Sigmoid colon (tissue), 7 donors: ENCODE data around the gene PGAP6. TPM values are rescaled to one million over a fixed set of nuclear protein-coding genes. Genes with fewer than 3 reads are reported as not detected.

Experiments
- DNase-seq: peaks from one replicate; pipeline ENCODE4 v3.0.0-alpha.2; 2019
- H3K27ac ChIP-seq, 4 donors: fragments of 200-600 bp; sonication (generic); one replicate each; pipeline ENCODE4 v1.5.1; 2016 to 2019; ENCODE audit warnings: mild to moderate bottlenecking in 1 of 4
- H3K27me3 ChIP-seq, 3 donors: fragments of 200-600 bp; sonication (generic); one replicate each; pipeline ENCODE4 v1.5.1; 2019; ENCODE audit warnings: mild to moderate bottlenecking in 1 of 3
- H3K36me3 ChIP-seq, 4 donors: fragments of 200-600 bp; sonication (generic); one replicate each; pipeline ENCODE4 v1.5.1; 2016 to 2019
- H3K4me1 ChIP-seq, 4 donors: fragments of 200-600 bp; sonication (generic); one replicate each; pipeline ENCODE4 v1.5.1; 2017 to 2019
- H3K4me3 ChIP-seq, 4 donors: fragments of 200-600 bp; sonication (generic); one replicate each; pipeline ENCODE4 v1.5.1; 2017 to 2019; ENCODE audit warnings: mild to moderate bottlenecking in 2 of 4, moderate library complexity in 1 of 4
- H3K9me3 ChIP-seq, 4 donors: fragments of 200-600 bp in 3 of 4; sonication (generic) in 3 of 4; one replicate each; pipeline versions ENCODE4 v1.5.1 to v1.6.1; 2013 to 2019
- CTCF ChIP-seq, 4 experiments: fragments of 450-650 bp in 3 of 4; fragments of 200-600 bp in 1 of 4; IDR thresholded peaks; one replicate each; pipeline ENCODE4 v1.5.1; 2016 to 2019; ENCODE audit warnings: antibody characterized with exemption in 4 of 4, mild to moderate bottlenecking in 3 of 4, moderate library complexity in 2 of 4
- EP300 ChIP-seq, 4 donors: sonication (generic); formaldehyde crosslinking; IDR thresholded peaks; one replicate each; pipeline ENCODE4 v1.6.1; 2017; ENCODE audit warnings: antibody characterized with exemption in 4 of 4
- POLR2A ChIP-seq, 2 donors: fragments of 450-650 bp; IDR thresholded peaks; one replicate each; pipeline ENCODE4 v1.6.1; 2016; ENCODE audit warnings: antibody characterized with exemption in 2 of 2, mild to moderate bottlenecking in 2 of 2, moderate library complexity in 2 of 2
- POLR2AphosphoS5 ChIP-seq, 4 donors: sonication (generic); formaldehyde crosslinking; IDR thresholded peaks; one replicate each; pipeline ENCODE4 v1.6.1; 2017; ENCODE audit warnings: antibody characterized with exemption in 4 of 4
- WGBS, 2 donors: extraction: QIAGEN DNeasy Blood & Tissue Kit; methylation state at CpG; one replicate each; pipeline ENCODE4 v1.1.7; 2013; 5-methylcytosine and 5-hydroxymethylcytosine counted together
- intact Hi-C: fragments of 100-400 bp; cut with DNase I; formaldehyde crosslinking; loops from one replicate; pipeline ENCODE4 v1.15.1; 2023
- polyA plus RNA-seq, 3 donors: library from polyadenylated mRNA; stranded (reverse); fragments of 200-250 nt; gene quantifications; one replicate each; pipeline ENCODE4 v1.2.3, GENCODE V29; 2013
- total RNA-seq, 4 donors: library from RNA; depleted of rRNA; stranded (reverse); fragments of >200 nt; gene quantifications; one replicate each; pipeline ENCODE4 v1.1.0, GENCODE V29; 2016
- donor health status: healthy with polysubstance abuse.
- donor health status: Bipolar disorder and iron deficiency.
- donor health status: healthy.

The PGAP6 gene
- total and polyA plus RNA-seq, 7 donors: 20.7 to 109 (median 26.6) TPM

- Histone ChIP-seq H3K36me3 (peaks cover 14 to 69% (median 35%) of the 10 kb centered on the region in 4 donors), H3K4me1 (peaks cover 3 to 20% (median 18%) of the 10 kb centered on the region in 4 donors), H3K9me3 (no peaks in the 10 kb centered on the region), H3K27me3 (no peaks in the 10 kb centered on the region), H3K27ac (peak within 1 kb of the TSS; percentile 76 to 79 (median 76)), H3K4me3 (peak within 1 kb of the TSS; percentile 44 to 59 (median 55))
- TF ChIP-seq EP300 (IDR thresholded peaks at IDR 0.05): no peak
- TF ChIP-seq POLR2AphosphoS5 (IDR thresholded peaks at IDR 0.05): peak; percentile 14 to 79 (median 53)
- peak; percentile 98 for DNase-seq
- 1% methylated on average over 30 of the region's 30 CpGs for WGBS, 2 donors
- intact Hi-C loops: loop anchor here (5.0 kb wide), 1 partner anchor 48 kb away; no protein-coding TSS in a partner anchor
These were observed 11.3 kb downstream of the PGAP6 start, which contains the start of gene MRPL28 for GRCh38 chr16:370443-370842. Gene MRPL28 (minus strand): TSS chr16:370538. CDS start chr16:370218, 320 bp downstream.

- WGBS, 2 donors: 25 to 45% methylated on average over 44 of the region's 44 CpGs
- peak; percentile 68 for DNase-seq
- peaks cover 13 to 64% (median 32%) of the 10 kb centered on the region in 4 donors for H3K36me3 ChIP-seq
- peak overlapping the region in 3 of 4 donors; percentile 76 to 77 (median 76) for H3K27ac ChIP-seq
- peaks cover 3 to 20% (median 18%) of the 10 kb centered on the region in 4 donors for H3K4me1 ChIP-seq
- no peaks in the 10 kb centered on the region for H3K9me3 ChIP-seq
- peaks cover 0 to under 1% (median 0%) of the 10 kb centered on the region in 3 donors for H3K27me3 ChIP-seq
- intact Hi-C loops: loop anchor here (5.0 kb wide), 1 partner anchor 48 kb away; no protein-coding TSS in a partner anchor
- peak overlapping the region; percentile 44 to 59 (median 55) for H3K4me3 ChIP-seq
- TF ChIP-seq EP300 (IDR thresholded peaks at IDR 0.05): no peak
- no peak for TF ChIP-seq POLR2A (IDR thresholded peaks at IDR 0.05)
- no peak for TF ChIP-seq POLR2AphosphoS5 (IDR thresholded peaks at IDR 0.05)
- TF ChIP-seq CTCF (IDR thresholded peaks at IDR 0.05): no peak
These were observed 11.8 kb downstream of the PGAP6 start for GRCh38 chr16:369866-370436.

GRCh38 chr16:369275-369865, 12.4 kb downstream of the PGAP6 start:
- no peak for DNase-seq
- TF ChIP-seq POLR2A (IDR thresholded peaks at IDR 0.05) (no peak), CTCF (IDR thresholded peaks at IDR 0.05) (no peak), EP300 (IDR thresholded peaks at IDR 0.05) (no peak), POLR2AphosphoS5 (IDR thresholded peaks at IDR 0.05) (no peak)
- intact Hi-C loops: no loop called here
- Histone ChIP-seq H3K36me3 (peaks cover 11 to 58% (median 26%) of the 10 kb centered on the region in 4 donors), H3K9me3 (no peaks in the 10 kb centered on the region), H3K27me3 (peaks cover 0 to 6% (median 5%) of the 10 kb centered on the region in 3 donors), H3K4me3 (peak overlapping the region in 2 of 4 donors; percentile 57 to 59), H3K4me1 (peaks cover 3 to 20% (median 18%) of the 10 kb centered on the region in 4 donors), H3K27ac (no peak overlapping the region)
- WGBS, 2 donors: 86 to 91% methylated on average over 20 of the region's 20 CpGs

GRCh38 chr16:368388-369158, 13.2 kb downstream of the PGAP6 start:
- intact Hi-C loops: no loop called here
- peaks cover 11 to 50% (median 25%) of the 10 kb centered on the region in 4 donors for H3K36me3 ChIP-seq
- WGBS, 2 donors: 94 to 95% methylated on average over 29 of the region's 29 CpGs

More at GRCh38 chr16:368388-369158, 13.2 kb downstream of the PGAP6 start:
- no peak for TF ChIP-seq CTCF (IDR thresholded peaks at IDR 0.05)
- H3K27me3 ChIP-seq: peaks cover 0 to 12% (median 6%) of the 10 kb centered on the region in 3 donors
- no peak overlapping the region for H3K27ac ChIP-seq
- DNase-seq: peak; percentile 60
- no peaks in the 10 kb centered on the region for H3K9me3 ChIP-seq
- no peak overlapping the region for H3K4me3 ChIP-seq
- peaks cover 3 to 20% (median 18%) of the 10 kb centered on the region in 4 donors for H3K4me1 ChIP-seq
